Uterus (tissue), 2 donors: ENCODE measurements around the gene CAMK2N2.

ENCODE experiments used
- CTCF ChIP-seq, 4 experiments: fragments of 200-600 bp in 2 of 4; fragments of 450-650 bp in 2 of 4; sonication (generic) in 2 of 4; IDR thresholded peaks; one replicate each; pipeline ENCODE4 v1.5.1; 2016 to 2019; ENCODE audit warnings: antibody characterized with exemption in 4 of 4, mild to moderate bottlenecking in 2 of 4, moderate library complexity in 1 of 4
- POLR2A ChIP-seq, 2 donors: fragments of 450-650 bp; IDR thresholded peaks; one replicate each; pipeline ENCODE4 v1.6.1; 2016; ENCODE audit warnings: antibody characterized with exemption in 2 of 2, mild to moderate bottlenecking in 1 of 2, moderate library complexity in 1 of 2

- no peak for TF ChIP-seq POLR2A (IDR thresholded peaks at IDR 0.05)
- TF ChIP-seq CTCF (IDR thresholded peaks at IDR 0.05), result no peak
Observed at GRCh38 chr3:184257083-184257915, 4.1 kb downstream of the CAMK2N2 start.
